Activated CD8-positive, alpha-beta memory T cell treated with anti-CD3 and anti-CD28 coated beads, Interleukin-2, amount 50 U/mL, for 24 hours (primary cell): Measurements from ENCODE around the gene ZNF423.
"Not testable (repeated sequence)": the region's sequence is repeated elsewhere in the genome, so short reads cannot be mapped to it uniquely, and the experiment has no call there.

Experiments
- DNase-seq: peaks from one replicate; pipeline ENCODE4 v3.0.0-alpha.2; 2020; ENCODE audit errors: extremely low read depth

Gene ZNF423

GRCh38 chr16:49855822-49856671 is at the start of gene ZNF423:
ZNF423 (minus strand) TSS chr16:49856112; CDS start chr16:49855774, 338 bp downstream.
- no peak for DNase-seq

- no peak for DNase-seq
Measured at GRCh38 chr16:49904348-49905062, 48.6 kb upstream of the ZNF423 start.

GRCh38 chr16:49902908-49903307 is 47.0 kb upstream of the ZNF423 start:
- DNase-seq = no peak

- DNase-seq = no peak
Measured at GRCh38 chr16:49901711-49902110, 45.8 kb upstream of the ZNF423 start.

GRCh38 chr16:49900875-49901274 is 45.0 kb upstream of the ZNF423 start:
- DNase-seq = no peak

- DNase-seq = no peak
Measured at GRCh38 chr16:49899991-49900695, 44.2 kb upstream of the ZNF423 start.

- DNase-seq = no peak
Measured at GRCh38 chr16:49896447-49896964, 40.6 kb upstream of the ZNF423 start.

GRCh38 chr16:49890876-49891275 is 35.0 kb upstream of the ZNF423 start:
- no peak for DNase-seq

GRCh38 chr16:49889725-49890397 is 33.9 kb upstream of the ZNF423 start:
- DNase-seq = no peak

- no peak for DNase-seq
Measured at GRCh38 chr16:49886554-49887094, 30.7 kb upstream of the ZNF423 start.

- DNase-seq = no peak
Measured at GRCh38 chr16:49884033-49885015, 28.4 kb upstream of the ZNF423 start.

- DNase-seq = no peak
Measured at GRCh38 chr16:49883076-49884014, 27.4 kb upstream of the ZNF423 start.

GRCh38 chr16:49881890-49882289 is 26.0 kb upstream of the ZNF423 start:
- no peak for DNase-seq

GRCh38 chr16:49878540-49878939 is 22.6 kb upstream of the ZNF423 start:
- DNase-seq = not testable (repeated sequence)

GRCh38 chr16:49876716-49877129 is 20.8 kb upstream of the ZNF423 start:
- DNase-seq = no peak

GRCh38 chr16:49875806-49876715 is 20.1 kb upstream of the ZNF423 start:
- DNase-seq = no peak

- no peak for DNase-seq
Measured at GRCh38 chr16:49874613-49875237, 18.8 kb upstream of the ZNF423 start.
